COLO668 (cell line): Measurements from ENCODE around the gene SEC22A.
A peak's percentile ranks its signal among the peaks of the same experiment; 100 is the strongest.

Source experiments
- DNase-seq: peaks from one replicate; lab custom pipeline; 2025; ENCODE audit not compliant: unreplicated experiment; lab: John Stamatoyannopoulos, UW

The SEC22A gene

DNA sequence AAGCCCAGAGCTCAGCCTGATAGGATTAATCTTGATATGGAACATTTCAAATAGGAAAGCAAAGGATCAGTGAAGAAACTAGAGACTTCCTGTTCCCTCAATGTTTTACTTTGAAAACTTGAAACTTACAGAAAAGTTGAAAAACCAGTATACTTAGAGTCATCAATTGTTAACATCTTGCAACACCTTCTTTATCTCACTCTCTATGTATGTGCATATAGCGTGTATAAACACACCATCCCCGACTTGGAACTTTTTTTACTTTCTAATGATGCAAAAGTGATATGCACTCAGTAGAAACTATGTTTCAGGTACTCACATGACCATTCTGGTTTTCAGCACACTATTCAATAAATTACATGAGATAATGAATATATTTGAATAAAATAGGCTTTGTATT, 60.5 kb downstream of the SEC22A start:
- DNase-seq: no peak

DNA sequence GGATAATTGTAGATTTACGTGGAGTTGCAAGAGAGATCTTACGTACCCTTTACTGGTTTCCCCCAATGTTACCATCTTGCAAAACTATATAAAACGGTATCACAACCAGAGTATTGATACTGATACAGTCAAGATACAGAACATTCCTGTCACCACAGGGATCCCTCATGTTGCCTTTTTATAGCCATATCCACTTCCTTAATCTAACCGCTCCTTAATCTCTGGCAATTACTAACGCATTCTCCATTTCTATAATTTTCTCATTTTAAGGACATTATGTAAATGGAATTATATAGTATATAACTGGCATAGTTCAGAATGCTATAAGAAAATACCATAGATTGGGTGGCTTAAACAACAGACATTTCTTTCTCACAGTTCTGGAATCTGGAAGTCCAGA, 61.1 kb downstream of the SEC22A start:
- no peak for DNase-seq

- DNase-seq: no peak
Observed at GRCh38 chr3:123263941-123264340, 62.2 kb downstream of the SEC22A start.

- no peak for DNase-seq
Observed at GRCh38 chr3:123267821-123268220, 66.1 kb downstream of the SEC22A start.

DNA sequence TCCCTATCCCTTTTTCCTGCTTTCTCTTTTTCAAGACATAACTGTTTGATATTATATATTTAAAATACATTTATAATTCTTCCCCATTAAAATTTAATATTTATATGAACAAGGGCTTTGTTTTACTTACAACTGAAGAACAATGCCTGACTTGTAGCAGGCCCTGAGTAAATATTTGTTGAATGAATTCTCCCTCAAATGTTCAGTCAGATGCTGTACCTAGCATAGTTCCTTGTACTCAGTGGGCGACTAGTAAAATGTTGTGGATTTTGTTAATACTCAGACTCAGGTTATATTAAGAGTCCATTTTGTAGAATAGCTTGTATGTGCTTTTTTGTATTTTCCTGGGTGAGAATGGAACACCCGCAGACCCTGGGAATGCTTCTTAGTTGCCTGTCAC, 69.1 kb downstream of the SEC22A start:
- no peak for DNase-seq

GRCh38 chr3:123271466-123272159, 69.9 kb downstream of the SEC22A start:
- DNase-seq: no peak

DNA sequence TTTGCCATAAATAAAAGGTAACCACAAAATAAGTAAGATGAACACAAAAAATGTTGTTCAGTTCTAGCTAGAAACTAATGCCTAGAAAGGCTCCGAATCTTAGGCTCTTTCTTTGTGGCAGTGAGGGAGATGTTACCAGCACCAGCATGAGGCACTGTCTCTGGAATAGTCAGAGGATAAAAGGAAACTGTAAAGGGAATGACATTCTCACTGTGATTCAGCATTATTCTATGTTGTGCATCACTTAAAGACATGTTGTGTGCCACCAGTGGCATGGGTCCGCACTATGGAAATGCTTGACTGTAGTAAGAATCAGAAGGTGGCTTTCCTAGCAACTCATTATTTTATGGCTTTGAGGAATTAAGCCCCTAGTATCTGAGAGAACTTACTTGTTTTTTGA, 70.8 kb downstream of the SEC22A start:
- DNase-seq: no peak

- no peak for DNase-seq
Observed at GRCh38 chr3:123275691-123276090, 73.9 kb downstream of the SEC22A start.

DNA sequence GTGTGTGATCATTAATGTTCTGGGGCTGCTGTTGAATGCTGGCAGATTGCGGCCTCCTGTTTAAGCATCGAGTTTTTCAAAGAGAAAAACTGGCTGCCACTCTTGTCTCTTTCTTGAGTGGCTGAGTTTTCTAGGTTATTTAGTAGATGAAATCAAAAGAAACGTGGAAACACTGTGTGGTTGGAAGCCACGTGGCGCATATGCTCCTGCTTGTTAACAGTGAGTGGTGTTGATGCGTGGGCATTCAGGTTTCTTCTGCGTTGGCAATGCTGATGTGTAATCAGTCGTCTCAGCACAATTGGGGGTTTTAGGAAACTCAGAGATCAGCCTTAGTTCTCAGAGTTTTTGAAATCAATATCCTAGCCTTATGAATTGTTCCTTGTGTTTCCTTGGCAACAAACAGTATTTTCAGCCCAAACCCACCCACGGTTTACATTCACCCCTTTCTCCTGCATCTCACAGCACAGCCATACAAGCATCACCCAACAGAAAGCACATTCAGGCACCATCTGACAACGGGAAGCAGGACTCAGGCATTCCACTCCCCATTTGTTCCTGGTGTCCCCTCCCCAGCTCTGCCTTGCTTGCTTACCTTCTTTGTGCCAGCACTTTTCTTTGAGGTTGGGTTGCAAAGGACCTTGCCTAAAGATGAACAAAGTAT, 74.7 kb downstream of the SEC22A start:
- no peak for DNase-seq

- no peak for DNase-seq
Observed at GRCh38 chr3:123277106-123277505, 75.4 kb downstream of the SEC22A start.

DNA sequence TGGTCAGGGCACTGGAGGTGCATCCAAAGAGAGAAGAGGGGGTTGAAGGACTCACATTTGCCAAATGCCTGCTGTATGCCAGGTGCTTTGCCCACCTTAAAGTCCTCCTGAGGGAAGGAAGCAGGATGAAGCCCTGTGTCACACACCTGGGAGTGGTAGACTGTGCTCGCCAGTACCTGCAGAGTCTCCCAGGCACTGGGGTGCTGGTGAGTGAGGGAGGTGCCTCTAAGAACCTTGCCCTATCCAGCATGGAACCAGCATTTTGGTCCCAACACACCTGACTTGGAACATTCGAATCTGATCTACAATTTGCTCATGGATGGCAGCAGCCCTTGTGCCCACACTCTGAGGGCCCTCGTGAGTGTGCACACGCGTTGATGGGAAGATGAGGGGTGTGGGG, 76.7 kb downstream of the SEC22A start:
- no peak for DNase-seq

- DNase-seq: no peak
Observed at GRCh38 chr3:123279121-123279520, 77.4 kb downstream of the SEC22A start.

DNA sequence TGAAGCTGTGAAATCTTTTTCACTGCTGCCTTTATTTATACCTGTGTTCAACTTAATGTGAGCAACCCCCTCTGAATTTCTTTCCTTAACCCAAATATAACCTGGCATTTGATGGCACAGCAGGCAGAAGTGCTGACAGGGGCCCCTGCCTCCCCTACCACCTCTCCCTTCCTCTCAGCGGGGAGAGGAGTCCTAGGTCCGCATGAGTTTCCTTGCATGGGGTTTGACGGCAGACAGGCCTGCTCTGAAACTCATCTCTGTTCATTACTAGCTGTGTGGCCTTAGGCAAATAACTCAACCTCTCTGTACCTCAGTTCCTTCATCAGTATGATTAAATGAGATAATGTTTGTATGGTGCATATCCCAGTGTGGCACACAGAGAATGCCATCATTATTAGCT, 79.7 kb downstream of the SEC22A start:
- no peak for DNase-seq

GRCh38 chr3:123281929-123282328, 80.2 kb downstream of the SEC22A start:
- DNase-seq: no peak

GRCh38 chr3:123282461-123282860, 80.7 kb downstream of the SEC22A start:
- no peak for DNase-seq

GRCh38 chr3:123283074-123283473, 81.3 kb downstream of the SEC22A start:
- DNase-seq: no peak

DNA sequence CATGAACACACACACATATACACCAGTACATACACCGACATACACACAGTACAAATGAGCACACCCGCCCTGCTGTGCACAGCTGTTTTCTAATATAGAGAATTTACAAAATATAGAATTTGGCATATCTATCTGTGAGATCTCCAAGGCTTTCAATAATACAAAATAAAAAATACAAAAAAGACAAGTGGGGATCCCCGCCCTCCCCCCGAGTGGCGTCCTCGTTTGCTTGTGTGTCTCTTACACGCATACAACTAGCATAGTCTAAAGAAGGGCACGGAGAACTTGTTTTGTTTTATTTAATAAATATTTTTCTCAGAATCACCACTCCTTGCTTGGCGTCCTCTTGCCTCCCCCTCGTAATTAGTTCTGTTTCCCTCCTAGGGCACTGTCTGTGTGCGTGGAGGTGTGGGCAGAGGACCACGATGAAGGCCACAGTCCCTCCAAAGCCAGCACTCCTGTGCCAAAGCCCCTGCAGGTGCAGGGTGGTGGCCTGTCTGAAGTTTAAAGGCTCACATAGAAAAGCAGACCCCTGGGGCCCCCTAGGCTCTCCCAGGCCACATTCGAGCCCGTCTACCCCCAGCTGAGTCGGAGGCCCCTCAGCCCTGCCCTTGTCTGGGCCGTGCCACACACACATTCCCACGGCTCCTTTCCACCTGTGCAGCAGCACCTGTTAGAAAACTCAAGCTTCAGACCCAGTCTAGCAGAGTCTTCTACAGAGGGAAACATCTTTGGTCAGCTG, 82.1 kb downstream of the SEC22A start:
- DNase-seq: no peak

DNA sequence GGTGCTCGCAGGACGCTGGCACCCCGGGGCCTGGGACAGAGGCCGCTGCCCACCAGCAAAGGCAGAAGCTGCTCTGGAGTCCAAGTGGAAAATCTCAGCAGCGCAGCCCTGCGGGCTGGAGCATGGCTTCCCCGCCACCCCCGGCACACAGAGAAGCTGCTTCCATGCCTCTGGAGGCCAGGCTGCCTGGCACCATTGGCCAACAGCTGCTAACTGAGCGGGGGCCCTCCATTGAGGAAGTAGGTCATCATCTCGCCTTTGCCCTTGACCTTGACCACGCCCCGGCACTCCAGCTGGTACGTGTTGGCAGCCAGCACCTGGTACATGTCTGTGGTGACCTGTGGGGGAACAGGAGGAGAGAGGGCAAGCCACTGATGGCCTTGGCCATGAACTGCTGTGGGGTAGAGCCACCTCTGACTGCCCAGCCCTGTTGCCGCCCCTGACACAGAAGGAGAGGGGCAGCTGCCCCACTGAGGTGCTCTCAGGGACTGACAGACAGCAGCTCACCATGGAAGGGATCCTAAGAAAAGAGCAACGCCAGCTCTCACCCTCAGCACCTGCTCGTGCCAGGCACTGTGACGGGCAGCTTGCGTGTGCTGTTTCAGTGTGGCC, 82.8 kb downstream of the SEC22A start:
- peak; percentile 3 for DNase-seq

- no peak for DNase-seq
Observed at GRCh38 chr3:123285066-123285465, 83.3 kb downstream of the SEC22A start.

GRCh38 chr3:123285479-123285878, 83.7 kb downstream of the SEC22A start:
- no peak for DNase-seq

GRCh38 chr3:123285931-123286307, 84.2 kb downstream of the SEC22A start:
- no peak for DNase-seq
